ENCODE results near the gene DOCK4. TPM values are rescaled to one million over a fixed set of nuclear protein-coding genes. Genes with fewer than 3 reads are reported as not detected.

The DOCK4 gene
- total RNA-seq, 4 donors from 2014 or later: 30.8 to 49.8 (median 37.2) TPM

DNA sequence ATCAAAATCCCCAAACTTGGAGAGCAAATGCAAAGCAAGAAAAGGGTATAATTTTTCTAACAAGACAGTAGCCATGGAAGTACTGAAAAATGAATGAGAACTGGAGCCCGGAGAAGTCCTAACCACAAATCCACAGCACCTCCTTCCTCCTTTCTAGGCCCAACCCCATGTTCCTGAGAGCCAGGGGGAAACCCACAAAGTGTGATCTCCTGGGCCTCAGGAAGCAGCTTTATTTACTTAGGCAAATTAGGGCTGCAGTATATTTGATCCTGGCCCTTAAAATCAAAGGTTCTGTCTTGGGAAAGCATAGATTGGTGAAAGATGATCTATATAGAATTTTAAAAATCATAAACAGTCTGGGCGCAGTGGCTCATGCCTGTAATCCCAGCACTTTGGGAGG is 103.0 kb downstream of the DOCK4 start:
- no peaks in the 10 kb centered on the region for H3K36me3 ChIP-seq
- TF ChIP-seq EP300 (IDR thresholded peaks at IDR 0.05) (no peak), POLR2A (IDR thresholded peaks at IDR 0.05) (no peak)
- TF ChIP-seq, protein P1, sequence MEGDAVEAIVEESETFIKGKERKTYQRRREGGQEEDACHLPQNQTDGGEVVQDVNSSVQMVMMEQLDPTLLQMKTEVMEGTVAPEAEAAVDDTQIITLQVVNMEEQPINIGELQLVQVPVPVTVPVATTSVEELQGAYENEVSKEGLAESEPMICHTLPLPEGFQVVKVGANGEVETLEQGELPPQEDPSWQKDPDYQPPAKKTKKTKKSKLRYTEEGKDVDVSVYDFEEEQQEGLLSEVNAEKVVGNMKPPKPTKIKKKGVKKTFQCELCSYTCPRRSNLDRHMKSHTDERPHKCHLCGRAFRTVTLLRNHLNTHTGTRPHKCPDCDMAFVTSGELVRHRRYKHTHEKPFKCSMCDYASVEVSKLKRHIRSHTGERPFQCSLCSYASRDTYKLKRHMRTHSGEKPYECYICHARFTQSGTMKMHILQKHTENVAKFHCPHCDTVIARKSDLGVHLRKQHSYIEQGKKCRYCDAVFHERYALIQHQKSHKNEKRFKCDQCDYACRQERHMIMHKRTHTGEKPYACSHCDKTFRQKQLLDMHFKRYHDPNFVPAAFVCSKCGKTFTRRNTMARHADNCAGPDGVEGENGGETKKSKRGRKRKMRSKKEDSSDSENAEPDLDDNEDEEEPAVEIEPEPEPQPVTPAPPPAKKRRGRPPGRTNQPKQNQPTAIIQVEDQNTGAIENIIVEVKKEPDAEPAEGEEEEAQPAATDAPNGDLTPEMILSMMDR (IDR thresholded peaks at IDR 0.05): no peak

DNA sequence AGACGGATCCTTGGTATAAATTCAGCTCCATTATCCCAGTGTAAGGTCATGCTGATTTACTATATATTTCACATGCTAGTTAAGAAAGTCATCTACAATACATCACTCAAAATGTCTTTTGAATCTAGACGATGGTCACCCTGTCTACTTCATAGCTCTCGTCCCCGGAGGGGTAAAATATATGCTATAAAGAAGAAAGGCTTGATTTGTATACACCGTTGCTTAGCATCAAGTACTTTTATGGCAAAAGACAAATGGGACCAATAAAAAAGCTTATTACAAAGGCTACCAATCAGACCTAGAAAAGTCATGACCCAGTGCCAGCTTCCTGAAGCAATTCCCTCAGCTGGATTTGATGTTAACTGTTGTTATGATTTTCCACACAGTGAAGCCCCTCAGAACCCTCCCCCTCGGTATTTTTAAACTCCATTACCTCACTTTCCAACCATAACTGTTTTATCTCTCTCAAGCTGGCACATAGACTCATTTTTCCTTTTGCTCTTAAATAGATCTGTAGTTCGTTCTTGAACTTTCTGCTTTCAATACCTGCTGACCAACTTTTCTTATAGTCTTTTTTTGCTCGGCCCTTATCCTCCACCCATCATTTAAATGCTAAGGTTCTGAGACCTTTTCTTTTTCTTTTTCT is 104.9 kb downstream of the DOCK4 start:
- H3K4me1 ChIP-seq: peaks cover 0 to 18% (median 0%) of the 10 kb centered on the region in 4 donors
- no peaks in the 10 kb centered on the region for H3K9me3 ChIP-seq
- WGBS, 2 donors: 47 to 64% methylated on average over 8 of the region's 8 CpGs
- no peak overlapping the region for H3K4me3 ChIP-seq
- DNase-seq (ENCODE audit: low spot score in 2 of 2): no peak
- TF ChIP-seq, protein P1 (IDR thresholded peaks at IDR 0.05): no peak
- no peak for TF ChIP-seq EP300 (IDR thresholded peaks at IDR 0.05)
- no peak for TF ChIP-seq POLR2A (IDR thresholded peaks at IDR 0.05)
- H3K27me3 ChIP-seq: no peaks in the 10 kb centered on the region
- H3K27ac ChIP-seq: no peak overlapping the region
- no peaks in the 10 kb centered on the region for H3K36me3 ChIP-seq

More for the DNA sequence above, 103.0 kb downstream of the DOCK4 start:
- Histone ChIP-seq H3K27ac (no peak overlapping the region), H3K4me1 (peaks cover 0 to 31% (median 0%) of the 10 kb centered on the region in 4 donors), H3K27me3 (no peaks in the 10 kb centered on the region), H3K9me3 (no peaks in the 10 kb centered on the region), H3K4me3 (no peak overlapping the region)
- DNase-seq (ENCODE audit: low spot score in 2 of 2): no peak
- WGBS, 2 donors: 82 to 87% methylated on average over 2 of the region's 2 CpGs

- DNase-seq (ENCODE audit: low spot score in 2 of 2): no peak
- Histone ChIP-seq H3K36me3 (no peaks in the 10 kb centered on the region), H3K9me3 (no peaks in the 10 kb centered on the region), H3K27ac (no peak overlapping the region), H3K4me1 (no peaks in the 10 kb centered on the region), H3K4me3 (no peak overlapping the region), H3K27me3 (no peaks in the 10 kb centered on the region)
- TF ChIP-seq EP300 (IDR thresholded peaks at IDR 0.05) (no peak), POLR2A (IDR thresholded peaks at IDR 0.05) (no peak)
- TF ChIP-seq, protein P1 (IDR thresholded peaks at IDR 0.05): no peak
- WGBS, 2 donors: 83 to 91% methylated on average over 1 of the region's 1 CpG
These were observed 108.7 kb downstream of the DOCK4 start for GRCh38 chr7:112097524-112097923.

DNA sequence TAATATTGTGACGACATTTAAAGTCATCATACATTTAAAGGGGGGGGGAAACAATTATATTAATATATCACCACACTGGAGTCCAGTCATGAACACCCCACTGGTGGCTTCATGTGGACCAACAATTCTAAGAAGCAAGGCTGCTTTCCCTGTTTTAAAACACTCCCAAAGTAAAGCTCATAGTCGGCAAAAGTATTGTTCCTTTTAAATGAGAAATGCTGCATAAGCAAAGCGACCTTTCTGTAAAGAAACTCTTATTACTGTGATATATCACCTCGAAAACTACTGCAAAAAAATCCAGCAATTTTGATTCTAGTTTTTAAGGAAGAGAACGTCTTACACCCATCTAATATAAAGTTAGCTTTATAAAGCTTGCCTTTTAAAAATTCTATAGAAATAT is 112.8 kb downstream of the DOCK4 start:
- Histone ChIP-seq H3K27me3 (no peaks in the 10 kb centered on the region), H3K4me1 (no peaks in the 10 kb centered on the region), H3K36me3 (no peaks in the 10 kb centered on the region), H3K4me3 (no peak overlapping the region), H3K9me3 (no peaks in the 10 kb centered on the region), H3K27ac (no peak overlapping the region)
- TF ChIP-seq, protein P1 (IDR thresholded peaks at IDR 0.05): no peak
- TF ChIP-seq POLR2A (IDR thresholded peaks at IDR 0.05): no peak
- TF ChIP-seq EP300 (IDR thresholded peaks at IDR 0.05): no peak
- whole genome bisulfite sequencing, 2 donors: 89 to 92% methylated on average over 5 of the region's 5 CpGs
- no peak for DNase-seq (ENCODE audit: low spot score in 2 of 2)

GRCh38 chr7:112092709-112093395 is 113.3 kb downstream of the DOCK4 start:
- H3K36me3 ChIP-seq: no peaks in the 10 kb centered on the region
- H3K27me3 ChIP-seq: no peaks in the 10 kb centered on the region
- 80 to 82% methylated on average over 5 of the region's 5 CpGs for WGBS, 2 donors
- H3K9me3 ChIP-seq: no peaks in the 10 kb centered on the region
- no peak for DNase-seq (ENCODE audit: low spot score in 2 of 2)
- no peak overlapping the region for H3K27ac ChIP-seq
- TF ChIP-seq, protein P1 (IDR thresholded peaks at IDR 0.05): no peak
- TF ChIP-seq EP300 (IDR thresholded peaks at IDR 0.05): no peak
- no peak for TF ChIP-seq POLR2A (IDR thresholded peaks at IDR 0.05)
- H3K4me1 ChIP-seq: no peaks in the 10 kb centered on the region
- no peak overlapping the region for H3K4me3 ChIP-seq
